ENCODE results near the gene EXOC2.

DNA sequence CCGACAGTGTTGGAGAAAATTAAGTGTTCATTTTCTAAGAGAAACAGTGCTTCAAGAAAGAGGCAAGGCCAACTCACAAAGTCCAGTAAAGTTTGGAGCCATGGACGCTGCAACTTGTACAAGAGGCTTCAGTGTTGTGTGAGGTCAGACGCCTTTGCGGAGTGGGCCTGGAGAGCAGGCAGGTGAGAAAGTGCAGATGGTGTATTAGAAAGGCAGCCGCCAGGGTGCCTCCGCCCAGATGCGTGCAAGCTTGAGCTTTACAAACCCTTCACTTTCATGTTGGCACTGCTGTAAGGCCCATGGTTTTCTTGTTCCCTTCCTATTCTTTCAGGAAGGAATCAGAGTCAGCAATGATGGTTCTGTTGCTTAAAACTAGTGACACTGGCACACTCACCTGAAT is 25.4 kb upstream of the EXOC2 start:
- TF ChIP-seq, protein P1, sequence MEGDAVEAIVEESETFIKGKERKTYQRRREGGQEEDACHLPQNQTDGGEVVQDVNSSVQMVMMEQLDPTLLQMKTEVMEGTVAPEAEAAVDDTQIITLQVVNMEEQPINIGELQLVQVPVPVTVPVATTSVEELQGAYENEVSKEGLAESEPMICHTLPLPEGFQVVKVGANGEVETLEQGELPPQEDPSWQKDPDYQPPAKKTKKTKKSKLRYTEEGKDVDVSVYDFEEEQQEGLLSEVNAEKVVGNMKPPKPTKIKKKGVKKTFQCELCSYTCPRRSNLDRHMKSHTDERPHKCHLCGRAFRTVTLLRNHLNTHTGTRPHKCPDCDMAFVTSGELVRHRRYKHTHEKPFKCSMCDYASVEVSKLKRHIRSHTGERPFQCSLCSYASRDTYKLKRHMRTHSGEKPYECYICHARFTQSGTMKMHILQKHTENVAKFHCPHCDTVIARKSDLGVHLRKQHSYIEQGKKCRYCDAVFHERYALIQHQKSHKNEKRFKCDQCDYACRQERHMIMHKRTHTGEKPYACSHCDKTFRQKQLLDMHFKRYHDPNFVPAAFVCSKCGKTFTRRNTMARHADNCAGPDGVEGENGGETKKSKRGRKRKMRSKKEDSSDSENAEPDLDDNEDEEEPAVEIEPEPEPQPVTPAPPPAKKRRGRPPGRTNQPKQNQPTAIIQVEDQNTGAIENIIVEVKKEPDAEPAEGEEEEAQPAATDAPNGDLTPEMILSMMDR (IDR thresholded peaks at IDR 0.05), result no peak
- TF ChIP-seq EZH2 (IDR thresholded peaks at IDR 0.05; ENCODE audit: borderline replicate concordance, insufficient read depth, low read depth, low read length, poor library complexity, severe bottlenecking), result no peak

All from B cell (primary cell).